Thyroid gland (tissue), 4 donors: ENCODE results near the gene EDEM1.

Experiments
- CTCF ChIP-seq, 6 experiments: fragments of 200-600 bp in 3 of 6; fragments of 450-650 bp in 3 of 6; sonication (generic) in 3 of 6; IDR thresholded peaks; one replicate each; pipeline ENCODE4 v1.5.1; 2016 to 2019; ENCODE audit warnings: antibody characterized with exemption in 6 of 6, mild to moderate bottlenecking in 2 of 6, inconsistent platforms in 1 of 6, moderate library complexity in 1 of 6
- POLR2A ChIP-seq, 2 donors: fragments of 450-650 bp; IDR thresholded peaks; one replicate each; pipeline ENCODE4 v1.6.1; 2017; ENCODE audit warnings: antibody characterized with exemption in 2 of 2, mild to moderate bottlenecking in 2 of 2, moderate library complexity in 1 of 2

- TF ChIP-seq CTCF (IDR thresholded peaks at IDR 0.05) (no peak), POLR2A (IDR thresholded peaks at IDR 0.05) (no peak)
These were observed 45.5 kb downstream of the EDEM1 start for GRCh38 chr3:5233026-5233425.
